Endothelial cell of umbilical vein (primary cell): Measurements from ENCODE around the gene MYO18A.

Source experiments
- EZH2 ChIP-seq: IDR thresholded peaks from 2 replicates; pipeline ENCODE4 v1.6.1; 2012; ENCODE audit warnings: borderline replicate concordance, low read depth, mild to moderate bottlenecking, moderate library complexity, low read length, inconsistent platforms; ENCODE audit not compliant: severe bottlenecking
- GATA2 ChIP-seq: IDR thresholded peaks from 2 replicates; pipeline ENCODE4 v1.7.0; 2011; ENCODE audit warnings: low read depth, mild to moderate bottlenecking, moderate library complexity, mixed read lengths, low read length; ENCODE audit not compliant: insufficient read length, insufficient read depth
- MYC ChIP-seq: IDR thresholded peaks from one replicate; pipeline ENCODE4 v1.6.1; 2011; ENCODE audit warnings: mild to moderate bottlenecking, low read depth, low read length
- POLR2A ChIP-seq: IDR thresholded peaks from 2 replicates; pipeline ENCODE4 v1.6.1; 2012; ENCODE audit warnings: low read depth, mild to moderate bottlenecking, control low read depth, low read length
- POLR2AphosphoS5 ChIP-seq: IDR thresholded peaks from 2 replicates; pipeline ENCODE4 v1.6.1; 2012; ENCODE audit warnings: low read depth, mild to moderate bottlenecking, control low read depth, low read length, moderate library complexity; ENCODE audit not compliant: insufficient read depth
- TF ChIP-seq, protein P1 (sequence below): IDR thresholded peaks from 2 replicates; pipeline ENCODE4 v1.6.1; 2011; ENCODE audit not compliant: insufficient read depth, insufficient read length
- TF ChIP-seq, protein P2 (sequence below), 2 donors: IDR thresholded peaks; 1 replicate in 1 of 2; 2 replicates in 1 of 2; pipeline ENCODE4 v1.5.1; 2011; ENCODE audit warnings: low read length in 2 of 2, mild to moderate bottlenecking in 2 of 2, moderate library complexity in 2 of 2, control low read depth in 1 of 2, inconsistent platforms in 1 of 2, low read depth in 1 of 2; ENCODE audit not compliant: insufficient read depth in 1 of 2; ENCODE audit errors: extremely low read depth in 1 of 2

DNA sequence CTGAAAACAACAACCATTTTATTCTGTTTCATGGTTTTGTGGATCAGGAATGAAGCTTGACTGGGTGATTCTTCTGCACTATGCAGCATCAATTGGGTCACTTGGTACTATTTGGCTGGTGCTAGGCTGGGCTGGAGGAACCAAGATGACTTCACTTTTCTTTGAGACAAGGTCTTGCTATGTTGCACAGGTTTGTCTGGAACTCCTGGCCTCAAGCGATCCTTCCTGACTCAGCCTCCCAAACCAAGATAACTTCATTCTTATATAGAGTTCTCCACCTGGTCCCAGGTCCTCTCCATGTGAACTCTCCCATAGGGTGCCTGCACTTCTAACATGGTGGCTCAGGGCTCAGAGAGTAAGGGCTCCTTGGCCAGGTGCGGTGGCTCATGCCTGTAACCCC lies 139.1 kb downstream of the MYO18A start:
- TF ChIP-seq, protein P1, sequence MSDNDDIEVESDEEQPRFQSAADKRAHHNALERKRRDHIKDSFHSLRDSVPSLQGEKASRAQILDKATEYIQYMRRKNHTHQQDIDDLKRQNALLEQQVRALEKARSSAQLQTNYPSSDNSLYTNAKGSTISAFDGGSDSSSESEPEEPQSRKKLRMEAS, result no peak
- TF ChIP-seq, protein P2, sequence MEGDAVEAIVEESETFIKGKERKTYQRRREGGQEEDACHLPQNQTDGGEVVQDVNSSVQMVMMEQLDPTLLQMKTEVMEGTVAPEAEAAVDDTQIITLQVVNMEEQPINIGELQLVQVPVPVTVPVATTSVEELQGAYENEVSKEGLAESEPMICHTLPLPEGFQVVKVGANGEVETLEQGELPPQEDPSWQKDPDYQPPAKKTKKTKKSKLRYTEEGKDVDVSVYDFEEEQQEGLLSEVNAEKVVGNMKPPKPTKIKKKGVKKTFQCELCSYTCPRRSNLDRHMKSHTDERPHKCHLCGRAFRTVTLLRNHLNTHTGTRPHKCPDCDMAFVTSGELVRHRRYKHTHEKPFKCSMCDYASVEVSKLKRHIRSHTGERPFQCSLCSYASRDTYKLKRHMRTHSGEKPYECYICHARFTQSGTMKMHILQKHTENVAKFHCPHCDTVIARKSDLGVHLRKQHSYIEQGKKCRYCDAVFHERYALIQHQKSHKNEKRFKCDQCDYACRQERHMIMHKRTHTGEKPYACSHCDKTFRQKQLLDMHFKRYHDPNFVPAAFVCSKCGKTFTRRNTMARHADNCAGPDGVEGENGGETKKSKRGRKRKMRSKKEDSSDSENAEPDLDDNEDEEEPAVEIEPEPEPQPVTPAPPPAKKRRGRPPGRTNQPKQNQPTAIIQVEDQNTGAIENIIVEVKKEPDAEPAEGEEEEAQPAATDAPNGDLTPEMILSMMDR (IDR thresholded peaks at IDR 0.05; ENCODE audit: extremely low read depth in 1 of 2, insufficient read depth in 1 of 2, low read depth in 1 of 2, low read length in 2 of 2), result no peak
- TF ChIP-seq POLR2A (no peak), EZH2 (no peak), MYC (no peak), GATA2 (no peak), POLR2AphosphoS5 (no peak)
